ENCODE data around the gene B4GALNT3. TPM values are rescaled to one million over a fixed set of nuclear protein-coding genes. Genes with fewer than 3 reads are reported as not detected.
A peak's percentile ranks its signal among the peaks of the same experiment; 100 is the strongest.

B4GALNT3 gene
- total and polyA plus RNA-seq, 2 of the 13 experiments (the other 11 are each of a cell fraction or from before 2014, with no cell fraction given), result 3.2 to 4.4 TPM

GRCh38 chr12:601976-602699, 142.4 kb downstream of the B4GALNT3 start:
- no peak overlapping the region for H3K4me3 ChIP-seq (replicated peaks in 1 of 3; ENCODE audit: insufficient read depth in 1 of 3, low read depth in 2 of 3, low read length in 3 of 3)
- H3K27me3 ChIP-seq (ENCODE audit: control insufficient read depth in 1 of 2, insufficient read depth in 2 of 2, low read length in 2 of 2), result no peaks in the 10 kb centered on the region
- TF ChIP-seq MTF1 (CRISPR knock-in tag; IDR thresholded peaks at IDR 0.05) (no peak), HMGXB3 (CRISPR knock-in tag; IDR thresholded peaks at IDR 0.05; ENCODE audit: borderline replicate concordance) (no peak), ZNF589 (CRISPR knock-in tag; conservative IDR thresholded peaks at IDR 0.05) (no peak), ZNF740 (CRISPR knock-in tag; IDR thresholded peaks at IDR 0.05) (no peak), ONECUT2 (CRISPR knock-in tag; IDR thresholded peaks at IDR 0.05) (0 out of 2 replicates have a peak, but pooled peaks have one; percentile 12), KLF15 (CRISPR knock-in tag; IDR thresholded peaks at IDR 0.05; ENCODE audit: borderline replicate concordance) (no peak)
- DNase-seq (ENCODE audit: low spot score) (no peak), FAIRE-seq (no peak), ATAC-seq (no peak)
- no TSS peak for BruUV-seq (replicated peaks)
- ChIA-PET CTCF (ENCODE audit: low intra/inter-chr PET ratio, low total read pairs) (no interaction called here), POLR2A (no interaction called here)
- H3K79me2 ChIP-seq (ENCODE audit: insufficient read depth, low read length), result no peaks in the 10 kb centered on the region
- H3K4me2 ChIP-seq (ENCODE audit: low read depth, low read length), result no peak overlapping the region
- H2AFZ ChIP-seq (ENCODE audit: low read length), result no peak overlapping the region
- in situ Hi-C loops (cut with HindIII; ENCODE audit: extremely low pct_ligation_motif_present, low pct_unique_long_range_greater_than_20kb), result no loop called here
- H3K9me3 ChIP-seq (ENCODE audit: low read length), result no peaks in the 10 kb centered on the region
- intact Hi-C loops (cut with micrococcal nuclease; ENCODE audit: unreplicated experiment), result no loop called here
- H3K4me1 ChIP-seq (ENCODE audit: insufficient read depth, low read length), result peaks cover 25% of the 10 kb centered on the region
- no peak overlapping the region for H3K9ac ChIP-seq (ENCODE audit: insufficient read depth, low read depth, low read length)
- no peak overlapping the region for H3K27ac ChIP-seq (ENCODE audit: extremely low read length, insufficient read depth, low read length)
- WGBS (ENCODE audit: low lambda C conversion rate), result 70% methylated on average over 7 of the region's 7 CpGs
- H4K20me1 ChIP-seq (ENCODE audit: insufficient read depth, low read length), result no peaks in the 10 kb centered on the region
- no peaks in the 10 kb centered on the region for H3K36me3 ChIP-seq (replicated peaks in 1 of 2; ENCODE audit: control insufficient read depth in 1 of 2, insufficient read depth in 2 of 2, low read length in 2 of 2)
